Tibial artery (tissue), 4 donors: ENCODE data around the gene MYO15B.

ENCODE experiments used
- DNase-seq, 2 donors: peaks; one replicate each; pipeline ENCODE4 v3.0.0-alpha.2; 2019
- H3K27ac ChIP-seq, 2 donors: fragments of 200-600 bp; sonication (generic) in 1 of 2; 1 replicate in 1 of 2; 2 replicates in 1 of 2; pipeline ENCODE4 v1.5.1; 2018 to 2019; ENCODE audit warnings: mild to moderate bottlenecking in 1 of 2
- H3K27me3 ChIP-seq, 2 donors: fragments of 200-600 bp; sonication (generic) in 1 of 2; one replicate each; pipeline versions ENCODE4 v1.5.1 to v1.6.0; 2016 to 2019
- H3K36me3 ChIP-seq, 3 donors: fragments of 200-600 bp; sonication (generic) in 2 of 3; one replicate each; pipeline ENCODE4 v1.5.1; 2016 to 2019; ENCODE audit warnings: mild to moderate bottlenecking in 2 of 3
- H3K4me1 ChIP-seq, 4 donors: fragments of 200-600 bp; sonication (generic) in 2 of 4; 1 replicate in 3 of 4; 2 replicates in 1 of 4; pipeline ENCODE4 v1.5.1; 2016 to 2019
- H3K4me3 ChIP-seq, 2 donors: fragments of 200-600 bp; sonication (generic) in 1 of 2; 1 replicate in 1 of 2; 2 replicates in 1 of 2; pipeline ENCODE4 v1.5.1; 2018 to 2019; ENCODE audit warnings: mild to moderate bottlenecking in 2 of 2
- H3K9me3 ChIP-seq, 3 donors: fragments of 200-600 bp; sonication (generic) in 1 of 3; one replicate each; pipeline ENCODE4 v1.5.1; 2016 to 2019
- intact Hi-C: fragments of 100-400 bp; cut with DNase I; formaldehyde crosslinking; loops from one replicate; pipeline ENCODE4 v1.15.0; 2023; ENCODE audit warnings: low total_unique reads
- TF ChIP-seq, protein P1 (sequence below), 2 experiments: fragments of 200-600 bp in 1 of 2; fragments of 450-650 bp in 1 of 2; IDR thresholded peaks; one replicate each; pipeline ENCODE4 v1.5.1; 2017 to 2019; ENCODE audit warnings: antibody characterized with exemption in 2 of 2, mild to moderate bottlenecking in 1 of 2, moderate library complexity in 1 of 2

MYO15B gene

DNA sequence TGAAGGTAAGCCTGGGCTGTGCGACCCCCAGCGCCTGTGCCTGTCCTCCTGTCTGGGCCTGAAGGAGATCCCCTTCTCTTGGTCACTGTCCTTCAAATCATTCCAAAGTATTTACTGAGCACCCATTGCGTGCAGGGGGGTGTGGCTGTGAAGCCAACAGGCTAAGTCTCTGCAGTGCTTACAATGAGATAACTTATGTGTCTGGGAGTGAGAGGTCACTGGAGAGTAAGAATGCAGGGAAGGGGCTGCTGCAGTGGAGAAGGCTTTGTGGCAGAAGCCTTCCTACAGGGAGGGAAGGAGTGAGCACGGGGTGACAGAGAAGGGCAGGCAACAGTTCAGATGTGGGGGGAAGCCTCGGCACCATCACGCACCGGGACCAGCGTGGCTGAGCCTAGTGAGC lies 34.5 kb downstream of the MYO15B start:
- DNase-seq: no peak
- TF ChIP-seq, protein P1, sequence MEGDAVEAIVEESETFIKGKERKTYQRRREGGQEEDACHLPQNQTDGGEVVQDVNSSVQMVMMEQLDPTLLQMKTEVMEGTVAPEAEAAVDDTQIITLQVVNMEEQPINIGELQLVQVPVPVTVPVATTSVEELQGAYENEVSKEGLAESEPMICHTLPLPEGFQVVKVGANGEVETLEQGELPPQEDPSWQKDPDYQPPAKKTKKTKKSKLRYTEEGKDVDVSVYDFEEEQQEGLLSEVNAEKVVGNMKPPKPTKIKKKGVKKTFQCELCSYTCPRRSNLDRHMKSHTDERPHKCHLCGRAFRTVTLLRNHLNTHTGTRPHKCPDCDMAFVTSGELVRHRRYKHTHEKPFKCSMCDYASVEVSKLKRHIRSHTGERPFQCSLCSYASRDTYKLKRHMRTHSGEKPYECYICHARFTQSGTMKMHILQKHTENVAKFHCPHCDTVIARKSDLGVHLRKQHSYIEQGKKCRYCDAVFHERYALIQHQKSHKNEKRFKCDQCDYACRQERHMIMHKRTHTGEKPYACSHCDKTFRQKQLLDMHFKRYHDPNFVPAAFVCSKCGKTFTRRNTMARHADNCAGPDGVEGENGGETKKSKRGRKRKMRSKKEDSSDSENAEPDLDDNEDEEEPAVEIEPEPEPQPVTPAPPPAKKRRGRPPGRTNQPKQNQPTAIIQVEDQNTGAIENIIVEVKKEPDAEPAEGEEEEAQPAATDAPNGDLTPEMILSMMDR (IDR thresholded peaks at IDR 0.05): no peak
- no peaks in the 10 kb centered on the region for H3K9me3 ChIP-seq
- no peaks in the 10 kb centered on the region for H3K4me1 ChIP-seq
- H3K4me3 ChIP-seq: no peak overlapping the region
- peaks cover 0 to 97% (median 65%) of the 10 kb centered on the region in 3 donors for H3K36me3 ChIP-seq
- peaks cover 0 to 2% of the 10 kb centered on the region in 2 donors for H3K27me3 ChIP-seq
- H3K27ac ChIP-seq: no peak overlapping the region
- intact Hi-C loops: no loop called here

DNA sequence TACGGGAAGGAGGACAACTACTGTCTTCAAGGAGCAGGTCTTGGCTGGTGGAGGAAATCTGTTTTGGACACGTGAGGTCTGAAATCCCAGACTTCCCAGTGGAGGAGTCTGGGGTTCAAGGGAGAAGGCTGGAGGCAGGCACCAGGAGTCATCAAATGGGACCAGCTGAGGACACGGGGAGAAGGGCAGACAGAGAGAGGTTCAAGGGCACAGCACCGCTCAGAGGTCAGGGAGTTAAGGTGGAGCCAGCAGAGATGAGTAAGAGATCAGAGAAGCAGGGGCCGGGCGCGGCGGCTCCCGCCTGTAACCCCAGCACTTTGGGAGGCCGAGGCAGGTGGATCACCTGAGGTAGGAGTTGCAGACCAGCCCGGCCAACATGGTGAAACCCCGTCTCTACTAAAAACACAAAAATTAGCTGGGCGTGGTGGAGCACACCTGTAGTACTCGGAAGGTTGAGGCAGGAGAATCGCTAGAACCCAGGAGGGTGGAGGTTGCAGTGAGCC lies 35.2 kb downstream of the MYO15B start:
- DNase-seq: no peak
- peaks cover 0 to 95% (median 58%) of the 10 kb centered on the region in 3 donors for H3K36me3 ChIP-seq
- no peak overlapping the region for H3K27ac ChIP-seq
- H3K4me3 ChIP-seq: no peak overlapping the region
- TF ChIP-seq, protein P1 (IDR thresholded peaks at IDR 0.05): no peak
- no peaks in the 10 kb centered on the region for H3K9me3 ChIP-seq
- intact Hi-C loops: no loop called here
- H3K4me1 ChIP-seq: no peaks in the 10 kb centered on the region
- peaks cover 0 to 2% of the 10 kb centered on the region in 2 donors for H3K27me3 ChIP-seq

DNA sequence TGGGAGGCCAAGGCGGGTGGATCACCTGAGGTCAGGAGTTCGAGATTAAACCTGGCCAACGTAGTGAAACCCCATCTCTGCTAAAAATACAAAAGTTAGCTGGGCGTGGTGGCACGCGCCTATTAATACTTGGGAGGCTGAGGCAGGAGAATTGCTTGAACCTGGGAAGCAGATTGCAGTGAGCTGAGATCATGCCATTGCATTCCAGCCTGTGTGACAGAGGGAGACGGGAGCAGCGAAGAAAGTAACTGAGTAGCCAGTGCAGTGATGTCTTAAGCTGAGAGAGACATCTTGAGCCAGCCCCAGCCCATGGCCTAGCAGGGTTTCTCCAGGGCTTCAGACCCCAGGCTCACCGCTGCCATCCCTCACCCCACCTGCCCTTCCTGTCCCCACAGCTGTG lies 35.8 kb downstream of the MYO15B start:
- H3K4me1 ChIP-seq: no peaks in the 10 kb centered on the region
- H3K36me3 ChIP-seq: peaks cover 0 to 92% (median 52%) of the 10 kb centered on the region in 3 donors
- no peak overlapping the region for H3K4me3 ChIP-seq
- intact Hi-C loops: no loop called here
- no peaks in the 10 kb centered on the region for H3K27me3 ChIP-seq
- DNase-seq: no peak
- no peak overlapping the region for H3K27ac ChIP-seq
- H3K9me3 ChIP-seq: no peaks in the 10 kb centered on the region
- TF ChIP-seq, protein P1 (IDR thresholded peaks at IDR 0.05): no peak

DNA sequence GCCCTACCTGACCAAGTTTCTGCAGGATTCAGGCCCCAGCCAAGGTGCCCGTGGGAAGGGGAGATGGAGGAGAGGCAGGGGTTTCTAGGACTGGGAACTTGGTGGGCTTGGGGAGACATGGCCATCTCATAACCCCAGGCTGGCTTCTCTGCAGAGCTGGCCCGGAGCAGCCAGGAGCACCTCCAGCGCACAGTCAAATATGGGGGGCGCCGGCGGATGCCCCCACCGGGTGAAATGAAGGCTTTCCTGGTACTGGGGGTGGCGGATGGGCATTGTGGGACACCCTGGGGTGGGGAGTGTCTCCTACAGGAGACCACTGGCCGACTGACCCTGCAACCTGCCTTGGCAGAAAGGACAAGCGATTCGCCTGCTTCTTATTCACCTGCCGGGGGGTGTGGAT lies 36.4 kb downstream of the MYO15B start:
- no peak for DNase-seq
- Histone ChIP-seq H3K4me1 (no peaks in the 10 kb centered on the region), H3K27ac (no peak overlapping the region), H3K4me3 (no peak overlapping the region), H3K9me3 (no peaks in the 10 kb centered on the region), H3K36me3 (peaks cover 0 to 91% (median 46%) of the 10 kb centered on the region in 3 donors), H3K27me3 (no peaks in the 10 kb centered on the region)
- intact Hi-C loops: no loop called here
- TF ChIP-seq, protein P1 (IDR thresholded peaks at IDR 0.05): no peak

DNA sequence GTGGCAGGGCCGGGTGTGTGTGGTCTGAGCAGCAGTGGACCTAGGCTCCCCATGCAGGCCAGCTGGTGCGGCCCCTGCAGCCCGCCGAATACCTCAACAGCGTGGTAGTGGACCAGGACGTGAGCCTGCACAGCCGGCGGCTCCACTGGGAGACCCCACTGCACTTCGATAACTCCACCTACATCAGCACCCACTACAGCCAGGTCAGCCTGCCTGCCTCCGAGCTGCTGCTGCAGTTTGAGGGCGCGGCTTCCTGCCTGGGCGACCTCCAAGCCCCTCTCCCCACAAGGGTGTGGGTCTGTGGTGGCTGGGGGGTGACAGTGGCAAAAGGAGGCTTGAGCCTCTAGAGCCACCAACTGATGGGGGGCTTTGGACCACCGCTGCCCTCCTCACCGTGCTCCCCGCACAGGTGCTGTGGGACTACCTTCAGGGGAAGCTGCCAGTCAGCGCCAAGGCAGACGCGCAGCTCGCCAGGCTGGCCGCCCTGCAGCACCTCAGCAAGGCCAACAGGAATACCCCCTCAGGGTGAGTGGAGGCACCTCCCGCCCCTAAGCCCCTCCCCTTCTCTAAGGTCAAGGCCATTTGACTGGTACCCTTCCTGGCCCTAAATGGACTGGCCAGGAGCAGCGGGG lies 37.2 kb downstream of the MYO15B start:
- Histone ChIP-seq H3K4me3 (no peak overlapping the region), H3K36me3 (peaks cover 0 to 90% (median 38%) of the 10 kb centered on the region in 3 donors), H3K4me1 (no peaks in the 10 kb centered on the region), H3K9me3 (no peaks in the 10 kb centered on the region), H3K27ac (no peak overlapping the region), H3K27me3 (no peaks in the 10 kb centered on the region)
- DNase-seq: no peak
- TF ChIP-seq, protein P1 (IDR thresholded peaks at IDR 0.05): no peak
- intact Hi-C loops: no loop called here
